Skeletal muscle satellite cell (primary cell): Measurements from ENCODE around the gene PHLPP2. TPM values are rescaled to one million over a fixed set of nuclear protein-coding genes. Genes with fewer than 3 reads are reported as not detected.

Experiments used
- H3K27me3 ChIP-seq: 2 replicates; pipeline ENCODE4 v1.7.0; 2013; ENCODE audit warnings: low read length; ENCODE audit not compliant: control insufficient read depth, insufficient read depth
- H3K36me3 ChIP-seq: 2 replicates; pipeline ENCODE4 v1.7.0; 2013; ENCODE audit warnings: mild to moderate bottlenecking, control low read depth, low read length; ENCODE audit not compliant: insufficient read depth
- H3K4me1 ChIP-seq: 2 replicates; pipeline ENCODE4 v1.7.0; 2013; ENCODE audit warnings: low read length; ENCODE audit not compliant: control insufficient read depth, insufficient read depth
- H3K4me2 ChIP-seq: 2 replicates; pipeline ENCODE4 v1.7.0; 2013; ENCODE audit warnings: mild to moderate bottlenecking, low read length
- H3K4me3 ChIP-seq: 2 replicates; pipeline ENCODE4 v1.7.0; 2013; ENCODE audit warnings: low read length
- H3K9ac ChIP-seq: 2 replicates; pipeline ENCODE4 v1.7.0; 2013; ENCODE audit warnings: mild to moderate bottlenecking, low read depth, low read length, moderate library complexity
- H3K9me3 ChIP-seq: replicated peaks from 2 replicates; pipeline ENCODE4 v1.7.0; 2013; ENCODE audit warnings: mild to moderate bottlenecking, control low read depth, low read length
- total RNA-seq: library from RNA; depleted of rRNA; stranded (reverse); fragments of >200 nt; gene quantifications from 2 replicates; pipeline ENCODE4 v1.2.3, GENCODE V29; 2012; rRNA removed

The PHLPP2 gene, protein sequence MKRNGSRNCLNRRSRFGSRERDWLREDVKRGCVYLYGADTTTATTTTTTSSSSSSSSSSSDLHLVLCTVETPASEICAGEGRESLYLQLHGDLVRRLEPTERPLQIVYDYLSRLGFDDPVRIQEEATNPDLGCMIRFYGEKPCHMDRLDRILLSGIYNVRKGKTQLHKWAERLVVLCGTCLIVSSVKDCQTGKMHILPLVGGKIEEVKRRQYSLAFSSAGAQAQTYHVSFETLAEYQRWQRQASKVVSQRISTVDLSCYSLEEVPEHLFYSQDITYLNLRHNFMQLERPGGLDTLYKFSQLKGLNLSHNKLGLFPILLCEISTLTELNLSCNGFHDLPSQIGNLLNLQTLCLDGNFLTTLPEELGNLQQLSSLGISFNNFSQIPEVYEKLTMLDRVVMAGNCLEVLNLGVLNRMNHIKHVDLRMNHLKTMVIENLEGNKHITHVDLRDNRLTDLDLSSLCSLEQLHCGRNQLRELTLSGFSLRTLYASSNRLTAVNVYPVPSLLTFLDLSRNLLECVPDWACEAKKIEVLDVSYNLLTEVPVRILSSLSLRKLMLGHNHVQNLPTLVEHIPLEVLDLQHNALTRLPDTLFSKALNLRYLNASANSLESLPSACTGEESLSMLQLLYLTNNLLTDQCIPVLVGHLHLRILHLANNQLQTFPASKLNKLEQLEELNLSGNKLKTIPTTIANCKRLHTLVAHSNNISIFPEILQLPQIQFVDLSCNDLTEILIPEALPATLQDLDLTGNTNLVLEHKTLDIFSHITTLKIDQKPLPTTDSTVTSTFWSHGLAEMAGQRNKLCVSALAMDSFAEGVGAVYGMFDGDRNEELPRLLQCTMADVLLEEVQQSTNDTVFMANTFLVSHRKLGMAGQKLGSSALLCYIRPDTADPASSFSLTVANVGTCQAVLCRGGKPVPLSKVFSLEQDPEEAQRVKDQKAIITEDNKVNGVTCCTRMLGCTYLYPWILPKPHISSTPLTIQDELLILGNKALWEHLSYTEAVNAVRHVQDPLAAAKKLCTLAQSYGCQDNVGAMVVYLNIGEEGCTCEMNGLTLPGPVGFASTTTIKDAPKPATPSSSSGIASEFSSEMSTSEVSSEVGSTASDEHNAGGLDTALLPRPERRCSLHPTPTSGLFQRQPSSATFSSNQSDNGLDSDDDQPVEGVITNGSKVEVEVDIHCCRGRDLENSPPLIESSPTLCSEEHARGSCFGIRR (N-terminal part only)
- total RNA-seq: 8.6 and 10.3 TPM in 2 replicates

- H3K9ac ChIP-seq: peak within 1 kb of the TSS; percentile 90
- no peaks in the 10 kb centered on the region for H3K27me3 ChIP-seq
- H3K4me3 ChIP-seq: peak within 1 kb of the TSS; percentile 85
- H3K4me2 ChIP-seq: peak within 1 kb of the TSS; percentile 84
- peaks cover 11% of the 10 kb centered on the region for H3K4me1 ChIP-seq
- H3K36me3 ChIP-seq: no peaks in the 10 kb centered on the region
- no peaks in the 10 kb centered on the region for H3K9me3 ChIP-seq
These were observed at the start of gene PHLPP2 for GRCh38 chr16:71724320-71724751. TSS of gene PHLPP2 (minus strand) at chr16:71724701. CDS start at chr16:71714795, 9,906 bp downstream.

GRCh38 chr16:71771571-71771970, 47.1 kb upstream of the PHLPP2 start:
- H3K36me3 ChIP-seq: peaks cover 44% of the 10 kb centered on the region
- no peaks in the 10 kb centered on the region for H3K4me1 ChIP-seq
- H3K4me3 ChIP-seq: no peak overlapping the region
- no peak overlapping the region for H3K4me2 ChIP-seq
- no peaks in the 10 kb centered on the region for H3K9me3 ChIP-seq
- H3K9ac ChIP-seq: no peak overlapping the region
- no peaks in the 10 kb centered on the region for H3K27me3 ChIP-seq

- Histone ChIP-seq H3K9ac (no peak overlapping the region), H3K36me3 (peaks cover 50% of the 10 kb centered on the region), H3K4me1 (no peaks in the 10 kb centered on the region), H3K4me2 (no peak overlapping the region), H3K27me3 (no peaks in the 10 kb centered on the region), H3K4me3 (no peak overlapping the region), H3K9me3 (no peaks in the 10 kb centered on the region)
These were observed 44.7 kb upstream of the PHLPP2 start for GRCh38 chr16:71769222-71769621.

DNA sequence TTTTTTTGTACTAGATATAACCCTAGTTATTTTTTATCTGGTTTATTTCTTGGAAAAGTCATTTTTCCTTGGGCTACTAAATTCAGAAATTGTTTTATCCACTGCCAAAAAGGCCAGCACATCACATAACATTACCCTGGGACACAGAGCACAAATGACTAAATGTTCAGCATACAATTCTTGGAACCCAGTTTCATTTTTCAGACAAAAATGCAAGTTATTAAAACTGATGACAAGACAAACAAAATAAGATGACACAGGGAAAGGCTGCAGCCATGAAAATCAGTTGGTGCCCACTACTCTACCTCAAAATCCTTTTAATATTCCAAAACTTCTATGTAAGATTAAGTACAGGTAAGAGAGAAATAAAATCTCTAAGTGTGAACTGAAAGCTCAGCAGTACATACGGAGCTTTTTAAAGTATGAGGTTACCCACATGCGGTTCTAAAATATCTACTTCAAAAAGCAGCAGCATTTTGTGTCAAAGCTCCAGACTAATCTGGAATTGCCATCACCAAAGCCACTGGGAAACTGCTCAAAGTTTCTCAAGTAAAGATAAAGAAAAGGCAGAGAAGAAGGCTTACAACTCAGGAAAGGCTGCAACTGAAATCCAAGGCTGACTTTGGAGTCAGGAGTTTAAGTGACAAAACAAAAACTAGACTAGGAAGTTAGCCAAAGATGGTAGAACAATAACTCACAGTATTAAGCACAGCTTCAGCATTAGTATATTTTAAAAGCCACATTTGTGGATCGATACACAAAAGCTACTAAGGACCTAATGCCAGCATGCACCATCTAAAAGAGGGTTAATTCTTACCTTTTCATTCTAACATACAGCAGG, 42.8 kb upstream of the PHLPP2 start:
- H3K36me3 ChIP-seq: peaks cover 55% of the 10 kb centered on the region
- H3K4me1 ChIP-seq: peaks cover 9% of the 10 kb centered on the region
- H3K9me3 ChIP-seq: no peaks in the 10 kb centered on the region
- no peak overlapping the region for H3K4me3 ChIP-seq
- H3K9ac ChIP-seq: no peak overlapping the region
- no peaks in the 10 kb centered on the region for H3K27me3 ChIP-seq
- no peak overlapping the region for H3K4me2 ChIP-seq

DNA sequence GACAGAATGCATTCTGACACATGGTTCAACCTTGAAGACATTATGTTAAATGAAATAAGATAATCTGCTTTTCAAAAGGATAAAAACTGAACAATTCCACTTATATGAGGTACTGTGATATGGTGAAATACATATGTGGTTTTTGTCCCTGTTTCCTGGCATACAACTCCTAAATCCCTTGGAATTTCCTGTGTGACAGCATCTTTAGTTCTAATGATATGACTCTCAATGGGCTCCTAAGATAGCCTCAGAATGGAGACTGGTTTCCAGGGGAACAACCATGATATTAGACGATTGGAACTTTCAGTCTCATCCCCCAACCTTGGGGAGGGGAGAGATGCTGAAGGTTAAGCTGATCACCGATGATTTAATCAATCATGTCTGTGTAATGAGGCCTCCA, 37.7 kb upstream of the PHLPP2 start:
- no peak overlapping the region for H3K4me3 ChIP-seq
- H3K9ac ChIP-seq: no peak overlapping the region
- H3K36me3 ChIP-seq: peaks cover 57% of the 10 kb centered on the region
- H3K9me3 ChIP-seq: no peaks in the 10 kb centered on the region
- H3K27me3 ChIP-seq: no peaks in the 10 kb centered on the region
- no peak overlapping the region for H3K4me2 ChIP-seq
- H3K4me1 ChIP-seq: peaks cover 14% of the 10 kb centered on the region

DNA sequence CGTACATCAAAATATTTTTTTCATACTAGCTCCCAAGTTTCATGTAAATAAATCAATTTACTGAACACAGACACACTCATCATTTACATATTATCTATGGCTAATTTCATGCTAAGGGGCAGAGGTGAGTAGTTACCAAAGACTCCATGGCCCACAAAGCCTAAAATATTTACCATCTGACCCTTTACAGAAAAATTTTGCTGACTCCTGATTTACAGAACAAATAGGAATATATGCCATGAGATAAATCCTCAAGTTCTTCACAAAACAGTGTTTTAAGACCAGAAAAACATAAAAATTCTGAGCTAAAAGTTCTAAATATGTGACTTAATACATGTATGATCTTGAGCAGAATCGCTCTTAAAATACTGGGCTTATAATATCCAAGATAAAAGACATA, 36.6 kb upstream of the PHLPP2 start:
- no peak overlapping the region for H3K4me3 ChIP-seq
- H3K9ac ChIP-seq: no peak overlapping the region
- H3K27me3 ChIP-seq: no peaks in the 10 kb centered on the region
- H3K36me3 ChIP-seq: peaks cover 61% of the 10 kb centered on the region
- peaks cover 14% of the 10 kb centered on the region for H3K4me1 ChIP-seq
- no peak overlapping the region for H3K4me2 ChIP-seq
- H3K9me3 ChIP-seq: no peaks in the 10 kb centered on the region

DNA sequence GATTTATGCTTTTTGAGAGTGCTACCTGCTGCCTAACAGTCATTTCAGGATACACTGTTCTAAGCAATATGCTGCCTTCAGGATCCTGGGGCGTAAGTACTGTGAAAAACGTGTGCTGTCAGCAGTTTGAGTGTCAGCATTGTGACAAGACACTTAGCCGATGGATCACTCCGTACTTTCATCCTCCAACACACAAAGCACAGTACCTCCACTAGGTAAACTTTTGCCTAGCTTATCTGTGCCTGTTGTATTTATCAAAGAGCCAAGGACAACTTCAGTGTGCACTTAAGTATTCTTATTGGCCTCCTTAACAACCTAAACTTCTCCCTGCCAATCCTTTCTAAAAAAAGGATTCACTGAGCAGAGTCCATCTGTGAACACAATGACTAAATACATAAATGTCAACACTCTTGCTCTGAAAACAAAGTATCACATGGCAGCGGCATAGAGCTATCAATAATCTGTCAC, 33.8 kb upstream of the PHLPP2 start:
- Histone ChIP-seq H3K4me2 (no peak overlapping the region), H3K9ac (no peak overlapping the region), H3K27me3 (no peaks in the 10 kb centered on the region), H3K36me3 (peaks cover 68% of the 10 kb centered on the region), H3K9me3 (no peaks in the 10 kb centered on the region), H3K4me3 (no peak overlapping the region), H3K4me1 (peaks cover 14% of the 10 kb centered on the region)

GRCh38 chr16:71754652-71755051, 30.2 kb upstream of the PHLPP2 start:
- Histone ChIP-seq H3K9me3 (no peaks in the 10 kb centered on the region), H3K36me3 (peaks cover 65% of the 10 kb centered on the region), H3K4me3 (no peak overlapping the region)

DNA sequence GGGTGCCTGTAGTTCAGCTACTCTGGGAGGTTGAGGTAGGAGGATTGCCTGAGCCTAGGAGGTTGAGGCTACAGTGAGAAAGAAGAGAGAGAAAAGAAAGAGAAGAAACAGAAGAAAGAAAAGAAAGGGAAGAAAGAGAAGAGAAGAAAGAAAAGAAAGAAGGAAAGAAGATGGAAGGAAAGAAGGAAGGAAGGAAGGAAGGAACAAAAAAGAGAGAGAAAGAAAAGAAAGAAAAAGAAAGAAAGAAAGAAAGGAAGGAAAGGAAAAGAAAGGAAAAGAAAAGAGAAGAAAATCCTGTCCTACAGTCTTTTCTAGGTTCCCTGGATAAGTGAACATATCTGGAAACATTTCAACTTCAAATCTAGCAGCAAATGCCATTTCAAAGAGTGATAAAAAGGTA, 29.6 kb upstream of the PHLPP2 start:
- Histone ChIP-seq H3K9ac (no peak overlapping the region), H3K4me3 (no peak overlapping the region), H3K36me3 (peaks cover 70% of the 10 kb centered on the region), H3K4me1 (no peaks in the 10 kb centered on the region), H3K4me2 (no peak overlapping the region), H3K9me3 (no peaks in the 10 kb centered on the region), H3K27me3 (no peaks in the 10 kb centered on the region)

More at GRCh38 chr16:71754652-71755051, 30.2 kb upstream of the PHLPP2 start:
- Histone ChIP-seq H3K4me2 (no peak overlapping the region), H3K27me3 (no peaks in the 10 kb centered on the region), H3K4me1 (no peaks in the 10 kb centered on the region), H3K9ac (no peak overlapping the region)

DNA sequence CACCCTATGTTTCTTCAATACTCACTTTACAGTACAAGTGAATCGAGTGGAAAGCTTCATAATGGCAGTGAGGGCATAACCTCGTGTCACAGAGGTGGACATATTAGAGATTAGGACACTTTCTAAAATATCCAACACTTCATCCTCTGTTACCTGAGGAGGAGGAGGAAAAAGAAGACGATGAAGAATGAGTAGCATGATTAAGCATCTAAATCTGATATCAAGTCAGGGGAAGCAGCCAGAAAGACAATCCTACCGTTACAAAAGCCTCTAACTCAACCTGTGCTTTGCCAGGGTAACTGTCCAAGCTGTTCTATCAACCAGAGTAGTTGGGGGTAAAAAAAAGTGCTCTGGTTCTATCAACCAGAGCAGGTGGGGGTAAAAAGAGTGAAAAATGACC, 23.7 kb upstream of the PHLPP2 start:
- Histone ChIP-seq H3K4me1 (no peaks in the 10 kb centered on the region), H3K9ac (no peak overlapping the region), H3K4me2 (no peak overlapping the region), H3K4me3 (no peak overlapping the region), H3K27me3 (no peaks in the 10 kb centered on the region), H3K9me3 (no peaks in the 10 kb centered on the region), H3K36me3 (peaks cover 54% of the 10 kb centered on the region)
